GM12892 (cell line): ENCODE data around the gene BRF1.
A peak's percentile ranks its signal among the peaks of the same experiment; 100 is the strongest.

Source experiments
- DNase-seq: peaks from one replicate; pipeline ENCODE4 v3.0.0; 2011; ENCODE audit not compliant: insufficient read length
- FAIRE-seq: peaks from 2 replicates; lab custom pipeline; 2011; peaks lifted over from hg19 to GRCh38; lab: Jason Lieb, UNC
- POLR2A ChIP-seq: IDR thresholded peaks from 2 replicates; pipeline ENCODE4 v1.6.1; 2011; ENCODE audit warnings: low read depth, low read length, control low read depth
- POLR2AphosphoS5 ChIP-seq: IDR thresholded peaks from 2 replicates; pipeline ENCODE4 v1.6.1; 2011; ENCODE audit warnings: low read depth, low read length, control low read depth
- TAF1 ChIP-seq: IDR thresholded peaks from 2 replicates; pipeline ENCODE4 v1.6.1; 2011; ENCODE audit warnings: low read depth, mild to moderate bottlenecking, control low read depth, low read length, borderline replicate concordance

Gene BRF1

DNA sequence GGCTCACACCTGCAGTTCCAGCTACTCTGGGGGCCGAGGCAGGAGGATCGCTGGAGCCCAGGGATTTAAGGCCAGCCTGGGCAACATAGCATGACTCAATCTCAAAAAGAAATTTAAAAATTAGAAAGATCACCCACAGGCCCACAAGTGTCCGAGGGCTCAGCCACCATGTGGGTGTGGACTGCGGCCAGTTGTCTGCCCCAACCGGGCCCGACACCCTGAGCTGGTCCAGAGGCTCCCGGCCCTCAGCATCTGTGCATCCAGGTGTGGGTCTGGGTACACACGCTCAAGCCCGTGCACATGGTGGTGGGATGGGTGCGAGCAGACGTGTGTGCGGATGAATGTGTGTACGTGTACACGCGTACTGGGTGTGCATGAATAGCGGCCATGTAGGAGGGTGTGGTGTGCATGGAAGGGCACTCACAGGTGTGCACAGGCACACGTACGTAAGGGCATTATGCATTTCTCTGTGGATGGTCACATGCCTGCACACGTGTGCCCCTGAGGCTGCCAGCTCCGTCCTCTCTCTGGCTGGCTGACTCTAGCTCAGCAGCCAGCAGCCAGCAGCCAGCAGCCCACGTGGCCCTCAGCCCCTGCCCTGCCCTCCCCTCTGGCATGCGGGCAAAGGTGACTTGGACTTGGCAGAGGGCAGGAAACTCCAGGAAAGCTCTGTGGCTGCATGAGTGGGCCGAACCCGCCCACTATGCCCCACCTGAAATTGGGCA lies 96.4 kb downstream of the BRF1 start:
- FAIRE-seq (no peak), DNase-seq (no peak)
- no peak for TF ChIP-seq TAF1
- TF ChIP-seq POLR2A, result no peak
- no peak for TF ChIP-seq POLR2AphosphoS5

GRCh38 chr14:105203701-105204100 lies 97.1 kb downstream of the BRF1 start:
- DNase-seq, result no peak
- no peak for TF ChIP-seq POLR2AphosphoS5
- no peak for TF ChIP-seq POLR2A
- no peak for TF ChIP-seq TAF1
- FAIRE-seq, result no peak

DNA sequence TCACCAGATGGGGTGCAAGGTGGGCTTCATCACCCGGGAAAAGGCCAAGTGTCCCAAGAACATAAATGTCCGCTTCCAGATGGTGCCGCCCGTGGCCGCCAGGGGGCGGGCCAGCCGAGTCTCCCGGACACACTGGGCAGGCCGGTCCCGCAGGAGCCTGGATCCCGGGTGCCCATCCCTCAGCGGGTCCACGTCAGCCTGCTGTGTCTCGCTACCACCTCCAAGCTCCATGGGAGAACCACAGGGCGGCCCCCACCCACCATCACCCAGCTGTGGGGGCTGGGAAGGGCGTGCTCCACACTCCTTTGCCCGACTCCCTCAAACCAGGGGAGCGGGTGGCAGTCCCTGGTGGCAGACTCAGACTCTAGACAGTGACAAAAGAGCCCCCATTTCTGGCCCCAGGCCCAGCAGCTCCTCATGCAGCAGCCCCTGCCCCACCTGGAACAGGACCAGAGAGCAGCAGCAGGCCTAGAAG lies 97.7 kb downstream of the BRF1 start:
- FAIRE-seq (peak; percentile 56), DNase-seq (peak; percentile 85)
- TF ChIP-seq POLR2AphosphoS5 (no peak), POLR2A (no peak), TAF1 (no peak)

DNA sequence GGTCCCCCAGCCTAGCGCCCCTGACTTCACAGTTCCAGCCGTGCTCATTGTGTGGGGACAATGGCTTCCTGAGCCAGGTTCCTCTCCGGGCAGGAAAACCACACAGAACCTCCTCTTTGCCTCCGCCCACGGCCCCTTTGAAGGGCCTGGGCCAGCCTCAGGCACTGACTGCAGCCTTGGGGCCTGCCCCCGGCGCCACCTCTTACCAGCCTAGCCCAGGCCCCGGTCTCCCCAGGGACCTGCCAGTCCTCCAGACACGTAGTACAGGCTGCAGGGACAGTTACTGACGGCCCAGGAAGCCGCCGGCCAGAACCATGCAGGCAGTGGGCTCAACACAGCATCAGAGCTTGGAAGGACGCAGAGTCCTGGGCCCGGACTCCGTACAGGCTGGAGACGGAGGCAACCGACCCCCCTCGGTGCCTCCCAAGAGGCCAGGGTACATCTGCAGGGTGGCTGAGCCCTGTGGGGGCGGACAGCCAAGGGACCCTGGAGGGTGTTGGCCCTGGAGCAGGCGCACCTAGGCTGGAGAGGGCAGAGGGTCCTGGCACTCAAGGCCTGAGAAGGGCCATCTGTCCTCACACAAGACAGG lies 98.8 kb downstream of the BRF1 start:
- DNase-seq (no peak), FAIRE-seq (no peak)
- TF ChIP-seq TAF1, result no peak
- 0 out of 2 replicates have a peak, but pooled peaks have one; percentile 22 for TF ChIP-seq POLR2A
- TF ChIP-seq POLR2AphosphoS5, result no peak

- TF ChIP-seq POLR2AphosphoS5, result no peak
- no peak for TF ChIP-seq POLR2A
- no peak for TF ChIP-seq TAF1
- FAIRE-seq (no peak), DNase-seq (no peak)
These were observed 99.5 kb downstream of the BRF1 start for GRCh38 chr14:105201156-105201924.

DNA sequence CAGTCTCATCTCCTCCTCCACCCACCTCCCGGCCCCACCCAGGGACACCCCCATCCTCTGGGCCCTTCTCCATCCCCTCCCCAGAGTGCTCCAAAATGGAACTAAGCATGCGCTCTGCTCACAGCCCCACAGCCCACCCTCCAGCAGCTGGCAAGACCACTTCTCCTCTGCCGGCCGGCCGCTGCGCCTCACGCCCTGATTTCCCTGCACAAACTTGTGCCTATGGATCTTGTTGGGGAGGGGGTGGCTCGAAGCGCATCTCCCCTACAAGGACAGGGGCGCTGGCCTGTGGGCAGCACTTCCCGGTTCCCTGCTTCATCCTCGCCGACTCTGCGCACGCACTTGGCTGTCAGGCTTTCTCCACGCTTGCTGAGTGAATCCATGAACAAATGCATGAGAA lies 100.2 kb downstream of the BRF1 start:
- DNase-seq (no peak), FAIRE-seq (no peak)
- no peak for TF ChIP-seq TAF1
- TF ChIP-seq POLR2A, result no peak
- TF ChIP-seq POLR2AphosphoS5, result no peak

DNA sequence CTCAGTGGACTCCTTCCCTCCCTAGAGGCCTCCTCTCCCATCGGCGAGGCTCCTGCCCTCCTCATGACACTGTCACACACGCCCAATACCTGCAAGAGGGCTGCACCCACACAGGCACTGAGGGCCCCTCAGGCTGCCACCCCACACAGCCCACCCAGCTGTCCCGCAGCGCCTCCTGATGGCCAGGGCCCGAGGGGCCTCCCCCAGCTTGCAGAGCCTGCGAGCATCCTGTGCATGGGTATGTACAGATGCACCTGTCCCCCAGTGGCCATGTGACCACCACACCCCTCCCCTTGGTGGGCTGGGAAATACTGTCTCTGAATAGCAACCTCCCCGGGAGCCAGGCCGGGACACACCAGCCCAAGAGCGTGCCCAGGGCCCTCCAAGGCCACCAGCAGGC lies 100.7 kb downstream of the BRF1 start:
- FAIRE-seq (no peak), DNase-seq (no peak)
- TF ChIP-seq POLR2A (no peak), TAF1 (no peak), POLR2AphosphoS5 (no peak)

- FAIRE-seq (no peak), DNase-seq (no peak)
- TF ChIP-seq POLR2A (no peak), TAF1 (no peak), POLR2AphosphoS5 (no peak)
These were observed 101.7 kb downstream of the BRF1 start for GRCh38 chr14:105199093-105199492.

DNA sequence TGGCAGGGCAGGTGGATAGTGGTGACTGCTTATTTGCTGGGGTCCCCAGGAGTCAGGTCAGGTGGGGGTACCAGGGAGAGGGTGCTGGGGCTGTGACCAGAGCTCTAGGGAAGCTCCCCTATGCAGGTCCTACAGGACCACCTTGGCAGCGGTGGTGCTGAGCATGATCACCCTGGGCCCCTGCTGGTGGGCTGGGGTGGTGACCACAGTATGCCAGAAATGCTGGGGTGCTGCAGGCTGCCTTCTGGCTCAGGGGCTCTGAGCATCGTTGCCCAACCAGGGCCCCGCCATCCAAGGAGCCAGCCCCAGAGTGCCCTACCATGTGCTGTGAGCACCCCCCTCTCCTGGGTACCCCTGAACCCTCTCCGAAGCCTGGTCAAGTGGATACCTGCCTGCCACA lies 102.2 kb downstream of the BRF1 start:
- no peak for TF ChIP-seq POLR2A
- no peak for TF ChIP-seq TAF1
- no peak for TF ChIP-seq POLR2AphosphoS5
- FAIRE-seq (no peak), DNase-seq (no peak)

DNA sequence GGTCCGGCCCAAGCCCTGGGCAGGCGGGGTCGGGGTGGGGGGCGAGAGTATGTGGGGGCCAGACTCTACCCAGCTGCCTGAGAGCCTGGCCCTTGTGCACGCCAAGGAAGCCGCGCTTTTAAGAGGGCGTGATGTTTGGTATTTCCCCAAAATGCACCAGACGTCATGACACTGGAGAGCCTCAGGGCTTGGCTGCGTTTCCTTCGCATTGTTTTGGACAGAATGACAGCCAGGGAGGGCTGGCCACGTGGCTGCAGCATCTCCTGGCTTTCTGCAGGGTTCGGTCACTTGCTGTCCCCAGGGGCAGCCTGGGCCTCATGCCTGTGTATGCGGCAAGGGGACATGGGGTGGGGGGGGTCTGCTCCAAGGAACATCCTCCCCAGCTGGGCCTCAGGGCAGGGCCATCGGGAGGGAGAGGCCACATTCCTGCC lies 103.6 kb downstream of the BRF1 start:
- TF ChIP-seq POLR2AphosphoS5 (no peak), TAF1 (no peak), POLR2A (no peak)
- no peak for FAIRE-seq
- DNase-seq, result no peak

DNA sequence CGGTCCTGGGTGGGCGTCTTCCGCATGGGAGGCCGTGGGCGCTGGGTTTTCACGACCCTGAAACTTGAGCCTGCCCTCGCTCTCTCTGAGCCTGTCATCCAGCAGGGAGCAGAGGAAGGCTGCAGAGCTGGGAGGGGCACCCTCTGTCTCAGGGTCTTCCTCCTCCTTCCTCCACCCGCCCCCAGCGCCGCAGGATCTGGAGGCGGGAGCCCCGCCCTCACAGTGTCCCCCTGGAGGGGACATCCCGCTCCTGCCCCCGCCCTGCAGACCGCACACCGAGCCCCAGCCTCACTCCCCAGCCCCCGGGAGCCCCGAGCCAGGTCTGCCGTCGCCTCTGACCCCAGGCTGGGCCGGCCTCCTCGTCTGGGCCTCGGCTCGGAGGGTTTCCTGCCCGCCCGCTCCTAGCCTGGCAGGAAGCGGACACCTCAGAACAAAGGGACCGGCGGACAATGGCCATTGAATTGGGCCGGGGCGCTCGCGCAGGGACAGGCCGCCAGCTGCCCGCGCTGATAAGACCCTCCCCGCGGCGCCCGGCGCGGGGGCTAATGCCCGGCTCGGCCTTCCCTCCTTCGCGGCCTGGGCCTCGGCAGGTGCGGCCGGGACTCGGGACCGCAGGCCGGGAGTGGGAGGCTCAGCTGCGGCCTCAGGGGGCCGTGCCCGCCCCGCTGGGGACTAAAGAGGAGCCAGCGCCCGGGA lies 104.4 kb downstream of the BRF1 start:
- no peak for TF ChIP-seq POLR2A
- no peak for TF ChIP-seq POLR2AphosphoS5
- TF ChIP-seq TAF1, result no peak
- DNase-seq (no peak), FAIRE-seq (no peak)
